RKO (cell line): Measurements from ENCODE around the gene CAPZB.

Experiments used
- DNase-seq: peaks from one replicate; pipeline ENCODE4 v3.0.0-alpha.2; 2016; ENCODE audit warnings: low spot score

CAPZB gene

GRCh38 chr1:19405761-19406487 lies 79.4 kb downstream of the CAPZB start:
- DNase-seq: no peak

DNA sequence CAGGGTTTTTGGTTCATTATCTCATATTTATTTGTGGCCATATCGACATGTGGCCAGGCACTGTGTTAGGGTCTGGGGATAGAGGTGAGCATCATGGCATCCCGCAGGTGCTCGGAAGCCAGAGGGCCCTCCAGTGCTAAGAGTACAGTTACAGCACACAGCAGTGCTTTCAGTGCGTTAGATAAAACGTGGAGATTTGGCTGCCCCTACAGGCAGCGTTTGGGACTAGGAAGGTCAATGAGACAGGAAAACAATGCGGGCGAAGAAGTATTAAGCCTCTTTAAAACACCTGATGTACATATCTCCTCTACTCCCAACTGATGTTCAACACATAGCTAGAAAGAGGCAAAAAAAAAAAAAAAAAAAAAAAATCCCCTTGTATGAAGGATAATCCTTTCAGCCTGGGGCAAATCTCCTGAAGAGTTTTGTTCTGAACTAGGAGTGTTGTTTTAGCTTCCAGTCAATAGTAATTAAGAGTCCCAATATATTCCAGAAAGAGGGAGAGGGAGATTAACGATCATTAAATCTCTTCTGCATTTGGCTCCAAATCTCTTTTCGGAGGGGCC lies 80.1 kb downstream of the CAPZB start:
- no peak for DNase-seq

- no peak for DNase-seq
These were observed 80.6 kb downstream of the CAPZB start for GRCh38 chr1:19404748-19405147.

GRCh38 chr1:19403256-19403655 lies 82.1 kb downstream of the CAPZB start:
- no peak for DNase-seq

DNA sequence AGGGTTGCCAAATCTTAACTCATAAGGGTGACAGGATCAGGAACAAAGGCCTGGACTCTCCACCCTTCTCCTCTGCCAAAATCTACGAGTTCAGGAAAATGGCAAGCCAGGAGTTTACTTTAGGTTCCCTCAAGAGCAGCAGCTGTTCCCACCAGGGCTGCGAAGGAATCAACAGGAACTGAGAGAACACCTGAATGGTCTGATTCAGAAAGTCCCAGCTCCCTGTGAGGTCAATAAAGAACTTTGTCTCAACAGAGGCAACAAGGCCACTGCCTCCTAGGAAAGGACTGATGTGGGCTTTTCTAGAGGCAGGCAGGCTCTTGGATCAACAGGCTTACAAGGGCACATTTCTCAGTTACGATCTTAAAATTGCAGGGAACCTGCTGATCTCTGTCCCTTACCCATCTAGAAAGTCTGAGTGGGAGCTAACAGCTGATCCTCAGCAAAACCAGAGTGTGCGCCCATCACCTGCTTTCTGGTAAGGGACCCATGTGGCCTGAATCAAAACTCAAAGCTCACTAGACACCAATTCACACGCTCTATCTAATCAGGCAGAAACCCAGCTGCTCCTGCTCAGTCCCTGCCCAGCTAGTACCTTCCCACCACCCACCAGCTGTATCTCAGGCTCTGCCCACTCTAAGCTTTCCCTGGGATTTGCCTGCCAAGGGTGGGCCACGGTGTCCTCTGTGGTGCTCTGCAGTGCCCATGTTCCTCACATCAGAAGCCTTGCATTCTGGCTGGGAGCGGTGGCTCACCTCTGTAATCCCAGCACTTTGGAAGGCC lies 83.1 kb downstream of the CAPZB start:
- no peak for DNase-seq

DNA sequence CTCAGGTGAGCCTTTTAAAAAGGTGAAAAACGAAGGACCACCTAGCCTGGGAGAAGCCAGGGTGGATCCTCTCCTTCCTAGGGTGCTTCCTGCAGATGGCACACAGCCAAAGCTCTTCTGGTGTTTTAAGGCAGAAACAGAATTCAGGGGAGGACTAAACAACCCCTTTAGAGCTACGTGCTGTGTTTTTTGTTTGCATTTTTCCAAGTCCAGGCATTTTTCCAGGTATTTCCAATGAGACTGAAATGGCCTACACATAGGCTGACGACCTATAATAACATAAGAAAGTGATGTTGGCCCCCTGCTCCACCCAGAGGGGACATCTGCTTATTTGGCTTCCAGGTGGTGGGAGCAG lies 83.8 kb downstream of the CAPZB start:
- no peak for DNase-seq

GRCh38 chr1:19400875-19401534 lies 84.3 kb downstream of the CAPZB start:
- DNase-seq: no peak

DNA sequence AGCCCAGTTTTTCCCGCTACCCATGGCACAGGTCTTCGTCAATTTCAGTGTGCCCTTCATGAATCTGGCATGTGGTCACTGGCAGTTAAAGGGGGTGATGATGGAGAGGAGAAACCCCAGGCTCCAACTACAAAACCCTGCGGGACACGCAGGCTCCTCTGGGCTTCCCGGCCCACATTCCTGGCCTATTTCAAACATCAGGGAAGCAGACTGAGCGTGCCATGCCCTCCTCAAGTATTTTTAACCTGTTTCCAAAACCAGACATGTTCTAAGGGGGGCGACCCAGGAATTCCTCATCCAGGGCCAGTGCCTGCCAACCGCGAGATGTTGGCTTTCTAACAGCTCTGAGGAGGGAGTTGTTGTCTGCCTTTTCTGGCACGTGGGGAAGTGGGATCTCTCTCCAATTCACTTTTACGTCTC lies 85.1 kb downstream of the CAPZB start:
- DNase-seq: no peak

GRCh38 chr1:19398309-19398760 lies 87.0 kb downstream of the CAPZB start:
- peak; percentile 28 for DNase-seq

DNA sequence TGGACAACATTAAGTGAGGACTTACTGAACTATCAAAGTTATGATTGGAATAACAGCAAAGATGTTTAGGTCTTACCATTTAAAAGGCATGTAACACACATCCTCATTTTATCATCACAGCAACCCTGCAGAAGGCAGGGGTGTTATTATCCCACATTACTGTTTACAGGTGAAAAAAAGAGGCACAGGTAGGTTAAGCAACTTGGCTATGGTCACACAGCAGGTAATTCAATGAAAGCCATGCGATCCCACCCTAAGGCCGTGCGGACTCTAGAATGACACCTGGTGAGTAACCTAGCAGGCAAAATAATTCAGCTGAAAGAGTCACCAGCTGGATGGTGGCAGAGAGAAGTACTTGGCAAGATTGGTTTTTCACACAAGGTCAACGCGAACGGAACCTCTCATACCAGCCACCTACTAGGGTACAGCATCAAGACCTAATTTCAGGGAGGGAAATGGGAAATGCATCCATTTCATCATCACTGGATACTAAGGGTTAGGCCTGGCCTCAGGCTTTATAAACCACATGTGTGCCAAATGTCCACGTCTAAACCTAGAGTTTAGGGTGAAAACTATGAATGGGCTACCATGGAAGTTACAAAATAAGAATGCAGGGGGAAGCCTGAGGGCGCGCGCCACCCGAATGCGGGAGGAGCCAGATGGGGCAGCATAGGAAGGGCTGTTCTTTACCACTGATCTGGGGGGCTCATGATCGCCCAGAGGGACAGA lies 88.0 kb downstream of the CAPZB start:
- no peak for DNase-seq

DNA sequence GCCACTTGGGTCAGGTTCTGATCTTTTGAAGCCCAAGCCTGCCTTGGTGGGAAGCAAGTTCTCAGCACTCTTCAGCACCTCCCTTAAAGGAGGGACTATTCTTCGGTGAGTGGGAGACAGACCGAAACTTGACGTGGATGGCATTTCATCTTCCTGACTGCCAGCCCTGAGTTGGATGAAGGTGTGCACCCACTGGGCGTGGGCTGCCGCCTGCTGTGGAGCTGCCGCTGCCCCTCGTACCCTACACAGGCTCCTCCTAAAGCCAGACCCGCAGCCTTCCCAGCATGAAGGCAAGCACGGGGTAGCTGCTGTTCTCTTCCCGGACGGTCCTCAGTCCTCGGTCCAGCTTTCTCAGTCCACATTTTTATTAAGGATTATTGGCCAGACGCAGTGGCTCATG lies 89.1 kb downstream of the CAPZB start:
- no peak for DNase-seq

DNA sequence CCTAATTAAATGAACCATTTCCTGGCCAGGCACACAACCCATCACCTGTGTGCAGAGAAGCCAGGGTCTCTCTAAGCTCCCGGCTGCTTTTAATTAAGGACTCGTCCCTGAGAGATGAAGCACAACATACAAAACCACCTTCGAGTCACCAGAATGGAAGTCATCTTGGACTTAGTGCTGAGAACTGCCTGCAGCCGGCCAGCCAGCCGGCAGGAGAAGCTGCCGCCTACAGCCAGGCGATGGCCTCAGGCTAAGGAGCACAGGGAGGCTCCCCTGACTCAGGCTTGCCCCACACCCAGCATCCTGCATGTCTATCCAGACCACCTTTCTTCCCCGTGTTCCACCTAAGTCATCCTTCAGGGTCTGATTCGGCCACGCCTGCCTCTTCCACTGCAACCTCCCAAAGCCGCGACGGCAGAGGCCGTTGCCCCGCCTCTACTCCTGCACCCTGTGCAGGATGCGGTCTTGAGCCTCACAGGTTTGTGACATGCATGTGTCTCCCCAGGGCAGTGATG lies 89.6 kb downstream of the CAPZB start:
- no peak for DNase-seq

GRCh38 chr1:19393046-19393445 lies 92.3 kb downstream of the CAPZB start:
- DNase-seq: no peak

DNA sequence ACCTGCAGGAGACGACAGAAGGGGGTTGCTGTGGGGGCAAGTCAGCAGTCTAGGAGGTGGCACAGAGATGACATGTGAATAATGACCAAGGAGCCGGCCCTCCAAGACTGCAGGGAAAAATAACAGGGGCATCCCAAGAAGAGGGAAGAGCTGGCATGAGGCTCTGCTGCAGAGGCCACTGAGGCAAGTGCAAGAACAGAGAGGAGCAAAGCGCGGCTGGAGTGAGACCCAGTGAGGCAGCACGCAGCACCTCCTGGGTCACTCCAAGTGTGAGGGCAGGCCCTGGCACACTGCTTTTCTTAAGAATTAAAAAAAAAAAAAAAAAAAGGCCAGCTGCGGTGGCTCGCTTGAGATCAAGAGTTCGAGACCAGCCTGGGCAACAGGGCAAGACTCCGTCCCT lies 93.1 kb downstream of the CAPZB start:
- DNase-seq: no peak

- DNase-seq: no peak
These were observed 93.8 kb downstream of the CAPZB start for GRCh38 chr1:19391596-19391981.

DNA sequence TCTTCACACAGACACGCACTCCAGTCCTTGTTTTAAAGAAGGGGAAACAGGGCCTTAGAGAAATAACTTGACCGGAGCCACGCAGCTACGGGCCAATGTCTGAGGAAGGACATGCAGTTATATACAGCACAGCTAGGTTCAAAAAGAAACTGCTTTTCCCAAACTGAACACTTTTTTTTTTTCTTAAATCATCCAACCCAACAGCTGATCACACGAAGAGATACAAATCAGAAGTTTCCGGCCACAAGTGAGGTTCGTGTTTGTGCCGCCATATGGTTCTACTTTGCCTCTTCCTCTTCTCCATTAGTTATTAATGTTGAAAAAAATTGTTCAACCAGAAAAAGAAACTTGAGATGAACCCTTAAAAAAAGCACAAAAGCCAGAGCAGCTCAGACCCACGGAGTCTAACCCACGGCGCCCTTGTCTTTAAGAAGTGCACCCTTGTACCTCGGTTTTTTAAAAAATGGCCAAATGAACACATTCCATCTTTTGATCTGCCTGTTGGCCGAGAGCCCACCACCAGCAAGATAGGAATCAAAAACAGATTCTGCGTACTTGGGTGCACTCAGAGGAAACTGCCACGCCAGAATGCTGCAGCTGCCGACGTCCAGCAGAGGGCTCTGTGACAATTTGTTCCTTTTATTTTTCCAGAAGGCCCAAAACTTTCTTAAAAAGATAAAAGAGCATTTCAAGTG lies 94.3 kb downstream of the CAPZB start:
- peak; percentile 30 for DNase-seq

DNA sequence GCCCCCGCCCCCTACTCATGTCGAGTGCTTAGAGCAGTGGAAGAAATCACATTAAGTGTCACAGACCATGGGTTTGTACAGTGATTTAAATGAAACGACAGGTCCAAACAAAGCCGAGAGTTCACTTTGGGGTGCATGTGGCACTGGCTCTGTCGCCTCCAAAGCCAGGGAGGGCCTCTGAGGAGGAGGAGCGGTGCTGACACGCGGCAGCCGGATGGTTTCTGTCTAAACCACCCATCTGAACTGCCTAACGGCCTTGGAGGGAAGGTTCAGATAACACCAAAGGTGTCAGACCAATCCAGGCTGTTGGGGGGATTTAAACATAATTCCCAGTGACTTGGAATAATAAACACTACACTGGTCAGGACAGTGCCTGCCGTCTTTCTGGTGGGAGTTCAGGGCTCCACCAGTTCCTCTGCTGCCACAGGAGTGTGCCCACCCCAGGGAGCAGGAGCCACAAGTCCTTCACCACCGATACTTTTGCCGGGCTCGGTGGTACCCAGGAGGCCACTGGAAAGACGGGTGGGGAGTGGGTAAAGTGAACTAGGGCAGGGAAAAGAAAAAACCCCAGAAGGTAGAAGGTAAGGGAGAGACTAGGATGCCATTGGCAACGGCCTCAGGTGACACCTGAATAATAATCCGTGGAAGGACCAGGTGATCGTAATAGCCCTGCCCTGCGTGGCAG lies 95.0 kb downstream of the CAPZB start:
- no peak for DNase-seq

- DNase-seq: no peak
These were observed 96.4 kb downstream of the CAPZB start for GRCh38 chr1:19388980-19389379.

DNA sequence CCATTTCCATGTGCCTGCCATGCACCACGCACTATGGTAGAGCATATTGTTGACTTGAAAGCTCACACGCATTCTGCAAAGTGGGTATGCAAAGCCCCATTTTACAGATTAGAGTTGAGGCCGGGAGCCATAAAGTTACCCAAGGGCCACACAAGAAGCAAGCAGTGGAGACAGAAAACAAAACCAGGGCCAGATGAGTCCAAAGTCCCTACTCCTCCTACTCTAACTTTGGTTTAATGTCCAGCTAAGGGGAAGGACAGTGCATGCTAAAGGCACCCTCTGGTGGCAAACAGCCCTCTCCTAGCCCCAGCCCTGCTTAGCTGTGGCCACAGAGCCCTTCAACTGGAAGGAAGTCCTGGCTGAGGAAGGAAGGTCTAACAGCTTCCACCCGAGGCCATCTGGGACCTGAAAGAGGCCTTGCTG lies 98.3 kb downstream of the CAPZB start:
- no peak for DNase-seq

- DNase-seq: no peak
These were observed 99.3 kb downstream of the CAPZB start for GRCh38 chr1:19385869-19386591.
